ENCODE measurements around the gene ETV6.
"Not testable (repeated sequence)": the region's sequence is repeated elsewhere in the genome, so short reads cannot be mapped to it uniquely, and the experiment has no call there.

The ETV6 gene

GRCh38 chr12:11669348-11669747 lies 19.9 kb downstream of the ETV6 start:
- no peak for DNase-seq (ENCODE audit: low read depth)

GRCh38 chr12:11672256-11673191 lies 23.1 kb downstream of the ETV6 start:
- no peak for DNase-seq (ENCODE audit: low read depth)

GRCh38 chr12:11673666-11674461 lies 24.4 kb downstream of the ETV6 start:
- no peak for DNase-seq (ENCODE audit: low read depth)

- no peak for DNase-seq (ENCODE audit: low read depth)
Observed at GRCh38 chr12:11674894-11675390, 25.5 kb downstream of the ETV6 start.

- DNase-seq (ENCODE audit: low read depth): no peak
Observed at GRCh38 chr12:11676052-11676451, 26.6 kb downstream of the ETV6 start.

GRCh38 chr12:11677093-11677492 lies 27.6 kb downstream of the ETV6 start:
- no peak for DNase-seq (ENCODE audit: low read depth)

- no peak for DNase-seq (ENCODE audit: low read depth)
Observed at GRCh38 chr12:11677752-11678151, 28.3 kb downstream of the ETV6 start.

GRCh38 chr12:11678781-11679180 lies 29.3 kb downstream of the ETV6 start:
- DNase-seq (ENCODE audit: low read depth): no peak

GRCh38 chr12:11681207-11681606 lies 31.7 kb downstream of the ETV6 start:
- DNase-seq (ENCODE audit: low read depth): no peak

GRCh38 chr12:11681695-11682094 lies 32.2 kb downstream of the ETV6 start:
- DNase-seq (ENCODE audit: low read depth): not testable (repeated sequence)

- DNase-seq (ENCODE audit: low read depth): no peak
Observed at GRCh38 chr12:11684393-11684792, 34.9 kb downstream of the ETV6 start.

- DNase-seq (ENCODE audit: low read depth): no peak
Observed at GRCh38 chr12:11684811-11685210, 35.3 kb downstream of the ETV6 start.

GRCh38 chr12:11685316-11685715 lies 35.8 kb downstream of the ETV6 start:
- DNase-seq (ENCODE audit: low read depth): no peak

- DNase-seq (ENCODE audit: low read depth): no peak
Observed at GRCh38 chr12:11685716-11686115, 36.2 kb downstream of the ETV6 start.

- no peak for DNase-seq (ENCODE audit: low read depth)
Observed at GRCh38 chr12:11686120-11686519, 36.6 kb downstream of the ETV6 start.

GRCh38 chr12:11687528-11687927 lies 38.1 kb downstream of the ETV6 start:
- DNase-seq (ENCODE audit: low read depth): peak; percentile 20

GRCh38 chr12:11688379-11688778 lies 38.9 kb downstream of the ETV6 start:
- DNase-seq (ENCODE audit: low read depth): no peak

GRCh38 chr12:11688831-11689230 lies 39.4 kb downstream of the ETV6 start:
- DNase-seq (ENCODE audit: low read depth): peak; percentile 74

GRCh38 chr12:11689591-11690186 lies 40.2 kb downstream of the ETV6 start:
- DNase-seq (ENCODE audit: low read depth): no peak

GRCh38 chr12:11693067-11693466 lies 43.6 kb downstream of the ETV6 start:
- no peak for DNase-seq (ENCODE audit: low read depth)

GRCh38 chr12:11693601-11694000 lies 44.1 kb downstream of the ETV6 start:
- no peak for DNase-seq (ENCODE audit: low read depth)

GRCh38 chr12:11694528-11694927 lies 45.1 kb downstream of the ETV6 start:
- no peak for DNase-seq (ENCODE audit: low read depth)

All from fibroblast of gingiva (primary cell).